ENCODE results near the gene SPATA2. TPM values are rescaled to one million over a fixed set of nuclear protein-coding genes. Genes with fewer than 3 reads are reported as not detected.

The SPATA2 gene
- total RNA-seq, 1 experiment from 2014 or later, result 6.6 TPM

GRCh38 chr20:49853640-49854039, 61.7 kb downstream of the SPATA2 start:
- no peaks in the 10 kb centered on the region for H3K27me3 ChIP-seq (ENCODE audit: insufficient read depth, low read length)
- BruUV-seq (replicated peaks), result no TSS peak
- H3K4me3 ChIP-seq (replicated peaks in 1 of 2; ENCODE audit: low read depth in 1 of 2, low read length in 2 of 2), result no peak overlapping the region
- peaks cover 3 to 4% of the 10 kb centered on the region in 2 experiments; a peak in 2 of 4 replicates for H3K36me3 ChIP-seq (ENCODE audit: control insufficient read depth in 1 of 2, insufficient read depth in 2 of 2, low read length in 2 of 2)
- no peaks in the 10 kb centered on the region for H3K79me2 ChIP-seq (ENCODE audit: insufficient read depth, low read length)
- intact Hi-C loops (cut with micrococcal nuclease), result no loop called here
- no peaks in the 10 kb centered on the region for H3K9me3 ChIP-seq (ENCODE audit: control insufficient read depth in 1 of 2, insufficient read depth in 1 of 2, low read depth in 1 of 2, low read length in 2 of 2)
- ChIA-PET CTCF (no interaction called here), RAD21 (ENCODE audit: low non-redundant PET in 1 of 2, low total read pairs in 2 of 2, uncharacterized antibody in 2 of 2, unreplicated experiment in 2 of 2) (no interaction called here), POLR2A (no interaction called here)
- no peak overlapping the region for H2AFZ ChIP-seq (ENCODE audit: low read depth, low read length, poor library complexity, severe bottlenecking)
- no peaks in the 10 kb centered on the region for H3K9me2 ChIP-seq (ENCODE audit: insufficient read depth)
- no peak overlapping the region for H3K4me2 ChIP-seq (ENCODE audit: low read length)
- H4K20me1 ChIP-seq (ENCODE audit: insufficient read depth), result no peaks in the 10 kb centered on the region
- DNase-seq (ENCODE audit: low read depth, low spot score) (no peak), ATAC-seq (peak; percentile 57; the same call in 1 of the 2 replicates)
- TF ChIP-seq CBX3 (IDR thresholded peaks at IDR 0.05; ENCODE audit: low read depth) (no peak), ATF3 (IDR thresholded peaks at IDR 0.05) (no peak), ZFX (IDR thresholded peaks at IDR 0.05) (no peak), POLR2AphosphoS5 (IDR thresholded peaks at IDR 0.05; ENCODE audit: low read depth, low read length) (no peak), YY1 (IDR thresholded peaks at IDR 0.05; ENCODE audit: extremely low read depth, insufficient replicate concordance, low read depth, low read length) (no peak), SP1 (IDR thresholded peaks at IDR 0.05; ENCODE audit: low read depth) (no peak), TCF7L2 (IDR thresholded peaks at IDR 0.05; ENCODE audit: borderline replicate concordance, extremely low read depth, insufficient read depth, insufficient read length) (no peak), ELF1 (IDR thresholded peaks at IDR 0.05; ENCODE audit: borderline replicate concordance, low read depth) (no peak), FOSL1 (IDR thresholded peaks at IDR 0.05; ENCODE audit: low read depth) (no peak), EZH2phosphoT487 (IDR thresholded peaks at IDR 0.05; ENCODE audit: borderline replicate concordance) (no peak), SIN3A (IDR thresholded peaks at IDR 0.05; ENCODE audit: low read depth) (no peak), EZH2 (IDR thresholded peaks at IDR 0.05) (no peak), SRF (IDR thresholded peaks at IDR 0.05; ENCODE audit: low read depth) (no peak), CEBPB (IDR thresholded peaks at IDR 0.05; ENCODE audit: low read depth) (no peak), JUND (IDR thresholded peaks at IDR 0.05) (no peak), POLR2A (IDR thresholded peaks at IDR 0.05; ENCODE audit: borderline replicate concordance, extremely low read depth, insufficient read depth, insufficient read length) (no peak)
- H3K4me1 ChIP-seq (ENCODE audit: control insufficient read depth in 1 of 2, insufficient read depth in 2 of 2, low read length in 2 of 2), result peaks cover 6 to 8% of the 10 kb centered on the region in 2 experiments; a peak in 3 of 4 replicates
- no peak overlapping the region for H3K27ac ChIP-seq (ENCODE audit: low read depth, low read length)
- H3K9ac ChIP-seq (ENCODE audit: low read length), result no peak overlapping the region

Other genes with a start within 250 kb of the SPATA2 start
- gene B4GALT5, start 201.7 kb downstream of the SPATA2 start, total RNA-seq (2021; ENCODE audit: unreplicated experiment), result 92.5 TPM
- gene SLC9A8, start 102.7 kb downstream of the SPATA2 start, total RNA-seq (2021; ENCODE audit: unreplicated experiment), result 6.7 TPM
- gene RNF114, start 20.9 kb upstream of the SPATA2 start, total RNA-seq (2021; ENCODE audit: unreplicated experiment), result 66.8 TPM
- 13.4 TPM for gene SNAI1, start 67.5 kb upstream of the SPATA2 start, total RNA-seq (2021; ENCODE audit: unreplicated experiment)
- 114 TPM for gene UBE2V1, start 197.6 kb upstream of the SPATA2 start, total RNA-seq (2021; ENCODE audit: unreplicated experiment)
- gene PEDS1, start 238.2 kb upstream of the SPATA2 start, total RNA-seq (2021; ENCODE audit: unreplicated experiment), result 31.9 TPM